ENCODE data around the gene EPM2A. TPM values are rescaled to one million over a fixed set of nuclear protein-coding genes. Genes with fewer than 3 reads are reported as not detected.

EPM2A gene
- total RNA-seq, 1 donor from 2014 or later: 17.7 TPM

- H3K9ac ChIP-seq (ENCODE audit: low read depth in 1 of 3, low read length in 3 of 3): no peak overlapping the region
- H3K27ac ChIP-seq (ENCODE audit: low read depth, low read length): no peak overlapping the region
- no peaks in the 10 kb centered on the region for H3K27me3 ChIP-seq (ENCODE audit: control insufficient read depth in 3 of 3, insufficient read depth in 3 of 3, low read length in 3 of 3)
- H3K36me3 ChIP-seq (ENCODE audit: control insufficient read depth in 3 of 3, insufficient read depth in 3 of 3, low read length in 3 of 3): no peaks in the 10 kb centered on the region
- H3K9me3 ChIP-seq (ENCODE audit: control insufficient read depth in 3 of 3, low read length in 3 of 3): no peaks in the 10 kb centered on the region
- H3K4me3 ChIP-seq (ENCODE audit: low read length in 3 of 3): no peak overlapping the region
- H3K4me1 ChIP-seq (ENCODE audit: control insufficient read depth in 3 of 3, insufficient read depth in 3 of 3, low read length in 3 of 3): peaks cover 0 to 2% (median 0%) of the 10 kb centered on the region in 3 donors
Measured at GRCh38 chr6:145602726-145603326, 132.5 kb downstream of the EPM2A start.

DNA sequence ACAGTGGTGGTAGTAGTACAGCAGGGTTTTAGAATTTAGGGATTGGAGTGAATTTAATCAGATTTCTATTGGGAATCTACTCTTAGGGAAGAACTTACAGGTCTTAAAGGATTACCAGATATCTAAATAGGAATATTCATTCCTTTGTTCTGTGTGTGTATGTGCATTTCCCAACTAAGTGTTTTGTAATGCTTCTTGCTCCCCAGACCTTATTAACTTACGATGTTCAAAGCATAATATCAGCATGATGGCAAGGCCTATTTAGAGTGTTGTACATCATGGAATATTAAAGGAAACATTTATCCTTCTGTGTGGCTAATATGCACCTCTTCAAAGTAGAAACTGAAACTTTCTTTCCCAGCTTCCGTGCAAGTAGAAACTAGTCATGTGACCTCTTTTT is 133.9 kb downstream of the EPM2A start:
- no peak overlapping the region for H3K4me3 ChIP-seq (ENCODE audit: low read length in 3 of 3)
- no peaks in the 10 kb centered on the region for H3K36me3 ChIP-seq (ENCODE audit: control insufficient read depth in 3 of 3, insufficient read depth in 3 of 3, low read length in 3 of 3)
- H3K9ac ChIP-seq (ENCODE audit: low read depth in 1 of 3, low read length in 3 of 3): no peak overlapping the region
- no peak overlapping the region for H3K27ac ChIP-seq (ENCODE audit: low read depth, low read length)
- H3K27me3 ChIP-seq (ENCODE audit: control insufficient read depth in 3 of 3, insufficient read depth in 3 of 3, low read length in 3 of 3): no peaks in the 10 kb centered on the region
- H3K4me1 ChIP-seq (ENCODE audit: control insufficient read depth in 3 of 3, insufficient read depth in 3 of 3, low read length in 3 of 3): peaks cover 0 to 2% (median 0%) of the 10 kb centered on the region in 3 donors
- H3K9me3 ChIP-seq (ENCODE audit: control insufficient read depth in 3 of 3, low read length in 3 of 3): no peaks in the 10 kb centered on the region

GRCh38 chr6:145600299-145600698 is 135.0 kb downstream of the EPM2A start:
- Histone ChIP-seq H3K9ac (ENCODE audit: low read depth in 1 of 3, low read length in 3 of 3) (no peak overlapping the region), H3K4me1 (ENCODE audit: control insufficient read depth in 3 of 3, insufficient read depth in 3 of 3, low read length in 3 of 3) (peaks cover 0 to 2% (median 0%) of the 10 kb centered on the region in 3 donors), H3K36me3 (ENCODE audit: control insufficient read depth in 3 of 3, insufficient read depth in 3 of 3, low read length in 3 of 3) (no peaks in the 10 kb centered on the region), H3K27me3 (ENCODE audit: control insufficient read depth in 3 of 3, insufficient read depth in 3 of 3, low read length in 3 of 3) (no peaks in the 10 kb centered on the region), H3K9me3 (ENCODE audit: control insufficient read depth in 3 of 3, low read length in 3 of 3) (no peaks in the 10 kb centered on the region), H3K4me3 (ENCODE audit: low read length in 3 of 3) (no peak overlapping the region), H3K27ac (ENCODE audit: low read depth, low read length) (no peak overlapping the region)

- Histone ChIP-seq H3K4me3 (ENCODE audit: low read length in 3 of 3) (no peak overlapping the region), H3K27me3 (ENCODE audit: control insufficient read depth in 3 of 3, insufficient read depth in 3 of 3, low read length in 3 of 3) (no peaks in the 10 kb centered on the region), H3K36me3 (ENCODE audit: control insufficient read depth in 3 of 3, insufficient read depth in 3 of 3, low read length in 3 of 3) (no peaks in the 10 kb centered on the region), H3K27ac (ENCODE audit: low read depth, low read length) (no peak overlapping the region), H3K9me3 (ENCODE audit: control insufficient read depth in 3 of 3, low read length in 3 of 3) (no peaks in the 10 kb centered on the region), H3K4me1 (ENCODE audit: control insufficient read depth in 3 of 3, insufficient read depth in 3 of 3, low read length in 3 of 3) (no peaks in the 10 kb centered on the region), H3K9ac (ENCODE audit: low read depth in 1 of 3, low read length in 3 of 3) (no peak overlapping the region)
Measured at GRCh38 chr6:145588981-145589380, 146.3 kb downstream of the EPM2A start.

DNA sequence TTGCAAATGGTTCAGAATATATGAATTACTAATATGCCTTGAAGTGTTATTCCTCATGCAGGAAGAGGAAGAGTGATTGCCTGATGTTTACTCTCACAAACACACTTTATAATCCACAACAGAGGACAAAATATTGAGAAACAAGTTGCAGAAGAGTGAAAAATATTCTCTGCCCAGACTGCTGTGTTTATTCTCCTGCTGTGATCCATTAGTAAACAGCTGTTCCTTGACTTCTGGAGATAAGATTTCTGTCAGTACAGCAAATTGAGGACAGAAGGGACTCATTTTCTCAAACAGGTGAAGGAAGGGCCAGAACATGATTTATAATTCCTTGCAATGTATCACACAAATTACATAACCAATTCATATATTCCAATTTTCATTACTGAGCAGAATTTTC is 148.0 kb downstream of the EPM2A start:
- no peak overlapping the region for H3K9ac ChIP-seq (ENCODE audit: low read depth in 1 of 3, low read length in 3 of 3)
- H3K27me3 ChIP-seq (ENCODE audit: control insufficient read depth in 3 of 3, insufficient read depth in 3 of 3, low read length in 3 of 3): no peaks in the 10 kb centered on the region
- H3K36me3 ChIP-seq (ENCODE audit: control insufficient read depth in 3 of 3, insufficient read depth in 3 of 3, low read length in 3 of 3): no peaks in the 10 kb centered on the region
- H3K27ac ChIP-seq (ENCODE audit: low read depth, low read length): no peak overlapping the region
- no peak overlapping the region for H3K4me3 ChIP-seq (ENCODE audit: low read length in 3 of 3)
- no peaks in the 10 kb centered on the region for H3K4me1 ChIP-seq (ENCODE audit: control insufficient read depth in 3 of 3, insufficient read depth in 3 of 3, low read length in 3 of 3)
- no peaks in the 10 kb centered on the region for H3K9me3 ChIP-seq (ENCODE audit: control insufficient read depth in 3 of 3, low read length in 3 of 3)

- Histone ChIP-seq H3K27me3 (ENCODE audit: control insufficient read depth in 3 of 3, insufficient read depth in 3 of 3, low read length in 3 of 3) (no peaks in the 10 kb centered on the region), H3K9ac (ENCODE audit: low read depth in 1 of 3, low read length in 3 of 3) (no peak overlapping the region), H3K9me3 (ENCODE audit: control insufficient read depth in 3 of 3, low read length in 3 of 3) (no peaks in the 10 kb centered on the region), H3K4me3 (ENCODE audit: low read length in 3 of 3) (no peak overlapping the region), H3K4me1 (ENCODE audit: control insufficient read depth in 3 of 3, insufficient read depth in 3 of 3, low read length in 3 of 3) (no peaks in the 10 kb centered on the region), H3K27ac (ENCODE audit: low read depth, low read length) (no peak overlapping the region), H3K36me3 (ENCODE audit: control insufficient read depth in 3 of 3, insufficient read depth in 3 of 3, low read length in 3 of 3) (no peaks in the 10 kb centered on the region)
Measured at GRCh38 chr6:145583753-145584152, 151.6 kb downstream of the EPM2A start.

Small RNA genes lying within 50 kb of the gene (small RNA-seq; reads per million reads assigned to genes)
- not detected for gene AL023806.2

Other genes starting within 250 kb of the EPM2A start
- 14.1 TPM for gene FBXO30, start 79.3 kb upstream of the EPM2A start, total RNA-seq
- 40.2 TPM for gene SHPRH, start 228.8 kb upstream of the EPM2A start, total RNA-seq